Stimulated activated CD4-positive, alpha-beta T cell treated with anti-CD3 and anti-CD28 coated beads, Interleukin-1b, Interleukin-23, amount 100 ng/mL, for 24 hours (primary cell): ENCODE measurements around the gene KLHL5.

ENCODE experiments used
- DNase-seq, 4 experiments: peaks; one replicate each; pipeline ENCODE4 v3.0.0-alpha.2; 2020; ENCODE audit warnings: low read depth in 4 of 4, low spot score in 1 of 4

Gene KLHL5

GRCh38 chr4:39044364-39044955 lies 17.6 kb upstream of the KLHL5 start:
- peak; percentile 90 to 97 (median 94) for DNase-seq

- peak in 2 of 4 experiments; percentile 13 to 21 for DNase-seq
Observed at GRCh38 chr4:39044956-39045826, 16.8 kb upstream of the KLHL5 start.

GRCh38 chr4:39045827-39046221 lies 16.2 kb upstream of the KLHL5 start:
- DNase-seq, result no peak

GRCh38 chr4:39046249-39046648 lies 15.8 kb upstream of the KLHL5 start:
- no peak for DNase-seq

- DNase-seq, result no peak
Observed at GRCh38 chr4:39047681-39048080, 14.4 kb upstream of the KLHL5 start.

GRCh38 chr4:39048311-39048710 lies 13.7 kb upstream of the KLHL5 start:
- DNase-seq, result no peak

- DNase-seq, result no peak
Observed at GRCh38 chr4:39050590-39050989, 11.4 kb upstream of the KLHL5 start.

GRCh38 chr4:39051492-39051891 lies 10.5 kb upstream of the KLHL5 start:
- DNase-seq, result no peak

GRCh38 chr4:39053983-39054382 lies 8.0 kb upstream of the KLHL5 start:
- DNase-seq, result no peak

GRCh38 chr4:39054497-39054896 lies 7.5 kb upstream of the KLHL5 start:
- no peak for DNase-seq

- DNase-seq, result no peak
Observed at GRCh38 chr4:39056023-39056422, 6.0 kb upstream of the KLHL5 start.

- DNase-seq, result no peak
Observed at GRCh38 chr4:39061457-39061856, 575 bp upstream of the KLHL5 start.

- DNase-seq, result no peak
Observed at GRCh38 chr4:39062770-39063097, 702 bp downstream of the KLHL5 start.

- DNase-seq, result no peak
Observed at GRCh38 chr4:39063430-39063829, 1.4 kb downstream of the KLHL5 start.

- no peak for DNase-seq
Observed at GRCh38 chr4:39066371-39066770, 4.3 kb downstream of the KLHL5 start.

- no peak for DNase-seq
Observed at GRCh38 chr4:39067031-39067430, 5.0 kb downstream of the KLHL5 start.

- DNase-seq, result no peak
Observed at GRCh38 chr4:39067451-39067850, 5.4 kb downstream of the KLHL5 start.

GRCh38 chr4:39068907-39069306 lies 6.9 kb downstream of the KLHL5 start:
- no peak for DNase-seq

GRCh38 chr4:39078829-39079228 lies 16.8 kb downstream of the KLHL5 start:
- DNase-seq, result no peak

- DNase-seq, result no peak
Observed at GRCh38 chr4:39083164-39083563, 21.1 kb downstream of the KLHL5 start.

- DNase-seq, result no peak
Observed at GRCh38 chr4:39085891-39086290, 23.9 kb downstream of the KLHL5 start.

- no peak for DNase-seq
Observed at GRCh38 chr4:39096847-39097246, 34.8 kb downstream of the KLHL5 start.

GRCh38 chr4:39097290-39097689 lies 35.3 kb downstream of the KLHL5 start:
- DNase-seq, result no peak
